HL-60 (cell line): ENCODE measurements around the gene DLL3.

Source experiments
- DNase-seq, 2 experiments: peaks; one replicate each; pipeline ENCODE4 v3.0.0-alpha.2; 2010 to 2020; ENCODE audit warnings: low read depth in 1 of 2, low spot score in 1 of 2
- H3K27ac ChIP-seq: fragments of 250-450 bp; sonication (Bioruptor Pico); replicated peaks from 2 replicates; pipeline ENCODE4 v1.5.1; 2020; ENCODE audit warnings: mild to moderate bottlenecking, moderate library complexity
- H3K27me3 ChIP-seq: fragments of 250-450 bp; sonication (Bioruptor Pico); 2 replicates; pipeline ENCODE4 v1.5.1; 2021; ENCODE audit warnings: mild to moderate bottlenecking, moderate library complexity; ENCODE audit not compliant: insufficient read depth, poor library complexity, severe bottlenecking
- H3K4me3 ChIP-seq: replicated peaks from 2 replicates; pipeline ENCODE4 v1.5.1; 2011; ENCODE audit warnings: mild to moderate bottlenecking, control low read depth, low read length; ENCODE audit not compliant: insufficient read depth
- CTCF ChIP-seq: IDR thresholded peaks from one replicate; pipeline ENCODE4 v1.5.1; 2011; ENCODE audit warnings: low read length, control low read depth, inconsistent platforms; ENCODE audit not compliant: insufficient read depth
- GABPA ChIP-seq: IDR thresholded peaks from 2 replicates; pipeline ENCODE4 v1.6.1; 2012; ENCODE audit warnings: low read depth
- POLR2AphosphoS5 ChIP-seq: IDR thresholded peaks from 2 replicates; pipeline ENCODE4 v1.6.1; 2012; ENCODE audit warnings: low read depth
- REST ChIP-seq: IDR thresholded peaks from 2 replicates; pipeline ENCODE4 v1.6.1; 2012; ENCODE audit warnings: low read depth; ENCODE audit not compliant: insufficient replicate concordance
- SPI1 ChIP-seq: IDR thresholded peaks from 2 replicates; pipeline ENCODE4 v1.6.1; 2012; ENCODE audit warnings: low read depth, mild to moderate bottlenecking, borderline replicate concordance

The DLL3 gene

GRCh38 chr19:39555883-39556282 is 57.1 kb downstream of the DLL3 start:
- no peak overlapping the region for H3K27ac ChIP-seq
- H3K27me3 ChIP-seq: peaks cover 3% of the 10 kb centered on the region
- DNase-seq: no peak
- H3K4me3 ChIP-seq: no peak overlapping the region
- TF ChIP-seq SPI1 (no peak), REST (no peak), GABPA (no peak), POLR2AphosphoS5 (no peak), CTCF (no peak)
